ENCODE results near the gene MALAT1.

MALAT1 gene

DNA sequence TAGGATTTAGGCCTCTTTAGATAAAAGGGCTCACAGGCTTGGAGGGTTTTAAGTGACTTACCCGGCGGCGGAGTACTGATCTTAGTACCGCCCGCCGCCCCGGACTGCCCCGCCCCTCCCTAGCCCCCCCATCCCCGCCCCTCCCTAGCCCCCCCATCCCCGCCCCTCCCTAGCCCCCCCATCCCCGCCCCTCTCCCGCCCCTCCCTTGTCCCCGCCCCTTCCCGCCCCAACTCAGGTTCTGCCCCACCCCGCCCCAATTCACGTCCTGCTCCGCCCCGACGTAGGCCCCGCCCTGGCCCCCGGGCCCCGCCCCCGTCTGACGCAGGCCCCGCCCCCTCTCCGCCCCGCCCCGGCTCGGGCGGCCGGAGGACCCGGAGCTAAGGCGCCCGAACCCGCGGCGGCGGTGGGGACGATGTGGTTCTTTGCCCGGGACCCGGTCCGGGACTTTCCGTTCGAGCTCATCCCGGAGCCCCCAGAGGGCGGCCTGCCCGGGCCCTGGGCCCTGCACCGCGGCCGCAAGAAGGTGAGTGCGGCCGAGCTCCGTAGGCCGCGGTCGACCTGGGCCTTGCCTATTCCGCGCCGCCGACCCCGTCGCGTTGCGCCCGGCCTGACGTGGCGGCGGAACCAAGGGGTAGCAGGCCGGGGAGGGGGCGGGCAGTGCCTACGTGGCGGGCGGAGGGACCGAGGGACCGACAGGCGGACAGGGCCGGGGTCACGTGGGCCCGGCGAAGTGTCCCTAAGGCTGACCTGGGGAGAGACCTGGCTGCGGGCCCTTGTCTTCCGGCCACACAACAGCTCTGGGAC, 26.1 kb downstream of the MALAT1 start, which contains the start of gene SCYL1:
Gene SCYL1 (plus strand): TSS at position 343 of the 805 bp plus-strand sequence. CDS start 71 bp downstream, at position 414.
- H3K27ac ChIP-seq (ENCODE audit: low read depth, low read length) = peak within 1 kb of the TSS; percentile 81
- H2AFZ ChIP-seq (ENCODE audit: low read length, unreplicated experiment) = peak within 1 kb of the TSS; percentile 74

DNA sequence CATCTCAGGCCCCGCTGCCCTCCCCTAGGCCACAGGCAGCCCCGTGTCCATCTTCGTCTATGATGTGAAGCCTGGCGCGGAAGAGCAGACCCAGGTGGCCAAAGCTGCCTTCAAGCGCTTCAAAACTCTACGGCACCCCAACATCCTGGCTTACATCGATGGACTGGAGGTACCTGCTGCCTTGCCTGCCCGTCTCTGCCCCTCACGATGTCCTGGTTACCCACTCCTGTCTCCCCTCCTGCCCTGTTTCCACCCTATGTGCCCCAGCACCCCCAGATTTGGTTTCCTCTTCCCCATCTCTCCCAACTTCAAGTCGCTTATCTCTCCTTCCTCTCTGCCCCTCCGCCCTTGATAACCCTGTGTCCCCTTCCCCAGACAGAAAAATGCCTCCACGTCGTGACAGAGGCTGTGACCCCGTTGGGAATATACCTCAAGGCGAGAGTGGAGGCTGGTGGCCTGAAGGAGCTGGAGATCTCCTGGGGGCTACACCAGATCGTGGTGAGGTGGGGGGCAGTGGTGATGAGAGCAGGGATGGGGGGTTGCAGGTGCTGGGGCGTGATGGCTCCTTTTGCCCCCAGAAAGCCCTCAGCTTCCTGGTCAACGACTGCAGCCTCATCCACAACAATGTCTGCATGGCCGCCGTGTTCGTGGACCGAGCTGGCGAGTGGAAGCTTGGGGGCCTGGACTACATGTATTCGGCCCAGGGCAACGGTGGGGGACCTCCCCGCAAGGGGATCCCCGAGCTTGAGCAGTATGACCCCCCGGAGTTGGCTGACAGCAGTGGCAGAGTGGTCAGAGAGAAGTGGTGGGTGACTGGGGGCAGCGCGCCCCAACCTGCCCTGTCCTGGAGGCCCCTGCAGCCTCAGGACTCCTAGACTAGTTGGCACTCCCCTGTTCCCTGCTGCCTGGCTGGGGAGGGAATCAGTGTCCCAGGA, 27.0 kb downstream of the MALAT1 start:
- Histone ChIP-seq H3K27ac (ENCODE audit: low read depth, low read length) (peak overlapping the region; percentile 81), H3K27me3 (ENCODE audit: insufficient read depth, low read length) (no peaks in the 10 kb centered on the region), H3K4me3 (ENCODE audit: low read depth, low read length) (peak overlapping the region; percentile 100), H3K79me2 (ENCODE audit: control insufficient read depth, insufficient read depth, low read length, unreplicated experiment) (peaks cover 28% of the 10 kb centered on the region), H2AFZ (ENCODE audit: low read length, unreplicated experiment) (peak overlapping the region; percentile 42), H3K4me1 (ENCODE audit: control insufficient read depth, insufficient read depth, low read length, unreplicated experiment) (peaks cover 16% of the 10 kb centered on the region), H3K36me3 (ENCODE audit: insufficient read depth, low read length) (peaks cover 7% of the 10 kb centered on the region; the same call in 1 of the 2 replicates)

More for the DNA sequence above, 26.1 kb downstream of the MALAT1 start, which contains the start of gene SCYL1:
- Histone ChIP-seq H3K36me3 (ENCODE audit: insufficient read depth, low read length) (peaks cover 7% of the 10 kb centered on the region; the same call in 1 of the 2 replicates), H3K4me3 (ENCODE audit: low read depth, low read length) (peak within 1 kb of the TSS; percentile 100), H3K27me3 (ENCODE audit: insufficient read depth, low read length) (no peaks in the 10 kb centered on the region), H3K79me2 (ENCODE audit: control insufficient read depth, insufficient read depth, low read length, unreplicated experiment) (peaks cover 28% of the 10 kb centered on the region), H3K4me1 (ENCODE audit: control insufficient read depth, insufficient read depth, low read length, unreplicated experiment) (peaks cover 16% of the 10 kb centered on the region)

DNA sequence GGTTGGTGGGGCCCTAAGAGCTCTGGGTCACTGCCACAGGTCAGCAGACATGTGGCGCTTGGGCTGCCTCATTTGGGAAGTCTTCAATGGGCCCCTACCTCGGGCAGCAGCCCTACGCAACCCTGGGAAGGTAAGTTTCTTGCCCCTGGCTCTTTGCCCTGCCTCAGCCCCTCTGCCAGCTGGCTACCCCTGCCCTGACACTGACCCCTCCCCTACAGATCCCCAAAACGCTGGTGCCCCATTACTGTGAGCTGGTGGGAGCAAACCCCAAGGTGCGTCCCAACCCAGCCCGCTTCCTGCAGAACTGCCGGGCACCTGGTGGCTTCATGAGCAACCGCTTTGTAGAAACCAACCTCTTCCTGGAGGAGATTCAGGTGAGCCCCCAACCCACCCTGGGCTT, 27.9 kb downstream of the MALAT1 start:
- Histone ChIP-seq H3K36me3 (ENCODE audit: insufficient read depth, low read length) (peaks cover 12% of the 10 kb centered on the region; the same call in 1 of the 2 replicates), H3K27me3 (ENCODE audit: insufficient read depth, low read length) (no peaks in the 10 kb centered on the region), H2AFZ (ENCODE audit: low read length, unreplicated experiment) (no peak overlapping the region), H3K79me2 (ENCODE audit: control insufficient read depth, insufficient read depth, low read length, unreplicated experiment) (peaks cover 28% of the 10 kb centered on the region), H3K27ac (ENCODE audit: low read depth, low read length) (no peak overlapping the region), H3K4me3 (ENCODE audit: low read depth, low read length) (peak overlapping the region; percentile 100; the same call in 1 of the 2 replicates), H3K4me1 (ENCODE audit: control insufficient read depth, insufficient read depth, low read length, unreplicated experiment) (peaks cover 16% of the 10 kb centered on the region)

DNA sequence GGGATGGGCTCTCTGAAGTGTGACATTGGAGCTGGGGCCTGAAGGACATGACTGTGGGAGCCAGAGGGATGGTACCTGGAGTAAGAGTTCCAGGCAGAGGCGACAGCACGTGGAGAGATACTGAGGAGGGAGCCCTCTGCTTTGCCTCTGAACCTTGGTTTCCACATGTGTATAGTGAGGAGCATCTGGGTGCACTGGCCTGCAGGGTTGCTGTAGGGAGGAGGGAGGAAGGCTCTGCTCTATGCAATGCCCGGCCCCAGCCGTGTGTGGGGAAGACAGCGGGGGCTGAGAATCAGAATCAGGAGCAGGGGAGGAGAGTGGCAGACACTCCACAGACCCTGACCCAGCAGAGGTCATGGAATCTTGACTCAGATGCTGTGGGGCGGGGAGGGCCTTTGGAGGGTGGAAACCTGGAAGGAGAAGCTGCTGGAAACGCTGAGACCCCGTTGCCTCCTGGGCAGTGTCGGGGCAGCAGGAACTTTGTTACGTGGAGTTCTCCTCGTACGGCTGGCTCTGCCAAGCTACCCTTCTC, 30.0 kb downstream of the MALAT1 start:
- Histone ChIP-seq H3K79me2 (ENCODE audit: control insufficient read depth, insufficient read depth, low read length, unreplicated experiment) (peaks cover 28% of the 10 kb centered on the region), H2AFZ (ENCODE audit: low read length, unreplicated experiment) (no peak overlapping the region), H3K27me3 (ENCODE audit: insufficient read depth, low read length) (no peaks in the 10 kb centered on the region), H3K36me3 (ENCODE audit: insufficient read depth, low read length) (peaks cover 15% of the 10 kb centered on the region; the same call in 1 of the 2 replicates), H3K4me3 (ENCODE audit: low read depth, low read length) (no peak overlapping the region), H3K4me1 (ENCODE audit: control insufficient read depth, insufficient read depth, low read length, unreplicated experiment) (peaks cover 16% of the 10 kb centered on the region), H3K27ac (ENCODE audit: low read depth, low read length) (no peak overlapping the region)

DNA sequence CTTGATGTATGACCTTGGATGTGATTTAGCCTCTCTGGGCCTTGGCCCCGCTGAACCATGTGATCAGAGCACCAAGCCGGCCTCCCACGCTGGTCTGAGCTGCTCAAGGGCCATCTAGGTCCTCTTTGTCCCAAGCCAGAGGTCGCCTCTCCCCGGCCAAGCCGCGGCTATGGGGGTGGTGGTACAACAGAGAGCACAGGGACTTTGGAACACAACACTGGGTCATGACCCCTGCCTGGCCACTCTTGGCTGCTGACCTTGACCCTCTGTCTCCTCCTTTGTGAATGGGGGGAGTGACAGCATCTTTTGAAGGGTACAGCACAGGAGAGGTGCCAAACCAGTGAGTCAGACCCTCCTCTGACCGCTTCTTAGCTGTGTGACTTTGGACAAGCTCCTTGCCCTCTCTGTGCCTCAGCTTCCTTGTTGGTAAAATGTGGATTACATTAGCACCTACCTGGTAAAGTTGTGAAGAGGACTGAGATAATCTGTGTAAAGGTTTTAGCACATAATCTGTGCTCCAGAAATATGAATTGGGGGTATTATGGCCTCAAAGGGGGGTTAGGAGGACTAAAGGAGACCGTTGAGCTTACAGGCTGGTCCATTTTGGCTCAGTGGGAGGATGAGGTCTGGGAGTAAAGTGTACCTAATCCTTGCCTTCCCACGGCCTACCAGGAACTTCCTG, 30.8 kb downstream of the MALAT1 start:
- Histone ChIP-seq H3K4me1 (ENCODE audit: control insufficient read depth, insufficient read depth, low read length, unreplicated experiment) (peaks cover 10% of the 10 kb centered on the region), H3K36me3 (ENCODE audit: insufficient read depth, low read length) (peaks cover 15% of the 10 kb centered on the region; the same call in 1 of the 2 replicates), H2AFZ (ENCODE audit: low read length, unreplicated experiment) (no peak overlapping the region), H3K27me3 (ENCODE audit: insufficient read depth, low read length) (no peaks in the 10 kb centered on the region), H3K79me2 (ENCODE audit: control insufficient read depth, insufficient read depth, low read length, unreplicated experiment) (peaks cover 26% of the 10 kb centered on the region), H3K27ac (ENCODE audit: low read depth, low read length) (no peak overlapping the region), H3K4me3 (ENCODE audit: low read depth, low read length) (no peak overlapping the region)

DNA sequence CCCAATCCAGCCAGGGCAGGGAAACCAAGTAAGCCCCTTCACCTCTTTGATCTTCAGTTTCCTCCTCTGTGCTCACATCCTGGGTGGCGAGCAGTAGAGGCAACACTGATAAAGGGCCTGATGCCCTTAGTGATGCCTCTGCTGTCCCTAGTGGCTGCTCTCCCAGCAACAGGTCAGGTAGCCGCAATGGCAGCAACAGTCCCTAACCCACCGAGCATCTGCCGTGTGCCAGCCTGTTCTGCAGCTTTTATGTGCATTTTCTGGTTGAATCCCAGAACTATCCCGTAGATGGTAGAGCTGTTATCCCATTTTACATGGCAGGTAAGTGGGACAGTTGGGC, 31.3 kb downstream of the MALAT1 start:
- H3K36me3 ChIP-seq (ENCODE audit: insufficient read depth, low read length) = peaks cover 15% of the 10 kb centered on the region; the same call in 1 of the 2 replicates
- H3K27ac ChIP-seq (ENCODE audit: low read depth, low read length) = no peak overlapping the region
- H3K4me1 ChIP-seq (ENCODE audit: control insufficient read depth, insufficient read depth, low read length, unreplicated experiment) = peaks cover 10% of the 10 kb centered on the region
- H3K4me3 ChIP-seq (ENCODE audit: low read depth, low read length) = no peak overlapping the region
- peaks cover 25% of the 10 kb centered on the region for H3K79me2 ChIP-seq (ENCODE audit: control insufficient read depth, insufficient read depth, low read length, unreplicated experiment)
- H2AFZ ChIP-seq (ENCODE audit: low read length, unreplicated experiment) = no peak overlapping the region
- H3K27me3 ChIP-seq (ENCODE audit: insufficient read depth, low read length) = no peaks in the 10 kb centered on the region

DNA sequence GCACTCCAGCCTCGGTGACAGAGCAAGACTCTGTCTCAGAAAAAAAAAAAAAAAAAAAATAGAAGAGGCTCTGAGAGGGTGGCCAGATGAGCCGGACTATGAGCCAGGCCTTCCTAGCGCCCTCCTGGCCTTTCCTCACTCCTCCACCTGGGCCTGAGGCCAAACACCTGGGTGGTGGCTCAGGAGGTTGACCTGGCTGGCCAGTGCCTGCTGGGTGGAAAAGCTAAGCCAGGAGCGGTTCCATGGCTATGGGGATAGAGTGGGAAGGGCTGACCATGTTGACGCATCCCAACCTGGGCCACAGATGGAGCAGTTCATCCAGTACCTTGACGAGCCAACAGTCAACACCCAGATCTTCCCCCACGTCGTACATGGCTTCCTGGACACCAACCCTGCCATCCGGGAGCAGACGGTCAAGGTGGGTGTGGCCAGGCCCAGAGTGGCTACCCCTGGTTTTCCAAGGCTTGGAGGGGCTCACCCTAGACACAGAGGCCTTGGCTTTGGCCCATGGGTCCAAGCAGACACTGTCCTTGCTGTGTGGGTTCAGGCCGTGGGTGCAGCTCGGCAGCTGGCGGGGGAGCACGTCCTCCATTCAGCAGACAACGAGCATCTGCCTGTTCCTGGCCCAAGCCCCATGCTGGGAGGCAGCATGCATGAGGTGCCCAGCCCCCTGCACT, 33.7 kb downstream of the MALAT1 start:
- Histone ChIP-seq H3K79me2 (ENCODE audit: control insufficient read depth, insufficient read depth, low read length, unreplicated experiment) (peaks cover 3% of the 10 kb centered on the region), H3K27ac (ENCODE audit: low read depth, low read length) (no peak overlapping the region), H3K4me3 (ENCODE audit: low read depth, low read length) (no peak overlapping the region), H3K27me3 (ENCODE audit: insufficient read depth, low read length) (no peaks in the 10 kb centered on the region), H2AFZ (ENCODE audit: low read length, unreplicated experiment) (no peak overlapping the region), H3K4me1 (ENCODE audit: control insufficient read depth, insufficient read depth, low read length, unreplicated experiment) (no peaks in the 10 kb centered on the region), H3K36me3 (ENCODE audit: insufficient read depth, low read length) (peaks cover 10% of the 10 kb centered on the region; the same call in 1 of the 2 replicates)

DNA sequence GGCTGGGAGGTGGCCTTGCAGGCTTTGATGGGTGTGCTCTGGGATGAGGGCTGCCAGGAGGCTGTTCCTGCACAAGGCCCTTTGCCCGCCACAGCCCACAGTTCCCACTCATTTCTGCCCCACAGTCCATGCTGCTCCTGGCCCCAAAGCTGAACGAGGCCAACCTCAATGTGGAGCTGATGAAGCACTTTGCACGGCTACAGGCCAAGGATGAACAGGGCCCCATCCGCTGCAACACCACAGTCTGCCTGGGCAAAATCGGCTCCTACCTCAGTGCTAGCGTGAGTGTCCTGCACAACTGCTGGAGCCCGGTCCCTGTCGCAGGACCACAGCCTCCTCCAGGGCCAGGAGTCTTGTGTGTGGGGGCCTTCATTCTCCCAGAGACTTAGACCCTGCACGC, 36.3 kb downstream of the MALAT1 start:
- H3K4me1 ChIP-seq (ENCODE audit: control insufficient read depth, insufficient read depth, low read length, unreplicated experiment) = no peaks in the 10 kb centered on the region
- H2AFZ ChIP-seq (ENCODE audit: low read length, unreplicated experiment) = no peak overlapping the region
- no peak overlapping the region for H3K4me3 ChIP-seq (ENCODE audit: low read depth, low read length)
- no peaks in the 10 kb centered on the region for H3K79me2 ChIP-seq (ENCODE audit: control insufficient read depth, insufficient read depth, low read length, unreplicated experiment)
- peaks cover 8% of the 10 kb centered on the region; the same call in 1 of the 2 replicates for H3K36me3 ChIP-seq (ENCODE audit: insufficient read depth, low read length)
- H3K27me3 ChIP-seq (ENCODE audit: insufficient read depth, low read length) = no peaks in the 10 kb centered on the region
- no peak overlapping the region for H3K27ac ChIP-seq (ENCODE audit: low read depth, low read length)

DNA sequence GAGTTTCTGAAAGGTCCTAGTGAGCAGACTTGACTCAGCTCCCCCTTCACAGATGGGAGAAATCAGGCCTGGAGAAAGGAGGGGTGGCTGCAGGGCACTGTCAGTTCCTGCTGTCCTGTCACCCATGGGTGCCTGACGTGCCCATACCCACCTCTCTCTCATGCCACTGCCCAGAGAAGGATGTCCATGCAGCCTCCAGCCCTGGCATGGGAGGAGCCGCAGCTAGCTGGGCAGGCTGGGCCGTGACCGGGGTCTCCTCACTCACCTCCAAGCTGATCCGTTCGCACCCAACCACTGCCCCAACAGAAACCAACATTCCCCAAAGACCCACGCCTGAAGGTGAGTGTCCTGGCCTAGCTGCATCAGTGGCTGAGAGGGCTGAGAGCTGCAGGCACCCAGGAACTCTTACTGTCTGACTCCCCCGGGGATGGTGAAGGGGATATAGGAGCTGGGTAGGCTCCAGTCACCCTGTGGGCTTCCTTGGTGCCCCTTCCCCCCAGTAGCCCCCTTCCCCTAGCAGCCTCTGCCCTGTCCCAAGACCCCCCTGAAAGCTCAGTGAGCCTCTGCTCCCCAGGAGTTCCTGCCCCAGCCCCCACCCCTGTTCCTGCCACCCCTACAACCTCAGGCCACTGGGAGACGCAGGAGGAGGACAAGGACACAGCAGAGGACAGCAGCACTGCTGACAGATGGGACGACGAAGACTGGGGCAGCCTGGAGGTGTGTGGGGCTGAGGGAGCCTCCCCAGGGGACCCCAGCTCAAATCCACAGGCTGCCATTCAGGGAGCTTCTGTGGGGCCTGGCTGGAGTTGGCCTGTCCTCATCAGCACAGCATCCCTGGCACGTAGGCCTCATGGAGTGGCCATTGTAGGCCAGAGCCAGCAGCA, 37.8 kb downstream of the MALAT1 start:
- Histone ChIP-seq H2AFZ (ENCODE audit: low read length, unreplicated experiment) (no peak overlapping the region), H3K27me3 (ENCODE audit: insufficient read depth, low read length) (no peaks in the 10 kb centered on the region), H3K4me1 (ENCODE audit: control insufficient read depth, insufficient read depth, low read length, unreplicated experiment) (no peaks in the 10 kb centered on the region), H3K27ac (ENCODE audit: low read depth, low read length) (no peak overlapping the region), H3K4me3 (ENCODE audit: low read depth, low read length) (no peak overlapping the region), H3K79me2 (ENCODE audit: control insufficient read depth, insufficient read depth, low read length, unreplicated experiment) (no peaks in the 10 kb centered on the region), H3K36me3 (ENCODE audit: insufficient read depth, low read length) (peaks cover 4% of the 10 kb centered on the region; the same call in 1 of the 2 replicates)
